ENCODE data around the gene TPST1.
"Not testable (repeated sequence)": the region's sequence is repeated elsewhere in the genome, so short reads cannot be mapped to it uniquely, and the experiment has no call there.

TPST1 gene

GRCh38 chr7:66331883-66332282 is 126.7 kb downstream of the TPST1 start:
- DNase-seq (ENCODE audit: low read depth in 2 of 2): no peak

GRCh38 chr7:66333443-66333842 is 128.3 kb downstream of the TPST1 start:
- DNase-seq (ENCODE audit: low read depth in 2 of 2): no peak

GRCh38 chr7:66335318-66335717 is 130.2 kb downstream of the TPST1 start:
- no peak for DNase-seq (ENCODE audit: low read depth in 2 of 2)

- DNase-seq (ENCODE audit: low read depth in 2 of 2): no peak
Observed at GRCh38 chr7:66336760-66337159, 131.6 kb downstream of the TPST1 start.

GRCh38 chr7:66339141-66339540 is 134.0 kb downstream of the TPST1 start:
- DNase-seq (ENCODE audit: low read depth in 2 of 2): no peak

GRCh38 chr7:66344166-66344565 is 139.0 kb downstream of the TPST1 start:
- DNase-seq (ENCODE audit: low read depth in 2 of 2): no peak

GRCh38 chr7:66348531-66348930 is 143.4 kb downstream of the TPST1 start:
- no peak for DNase-seq (ENCODE audit: low read depth in 2 of 2)

- DNase-seq (ENCODE audit: low read depth in 2 of 2): no peak
Observed at GRCh38 chr7:66348959-66349358, 143.8 kb downstream of the TPST1 start.

GRCh38 chr7:66352071-66352470 is 146.9 kb downstream of the TPST1 start:
- DNase-seq (ENCODE audit: low read depth in 2 of 2): no peak

DNA sequence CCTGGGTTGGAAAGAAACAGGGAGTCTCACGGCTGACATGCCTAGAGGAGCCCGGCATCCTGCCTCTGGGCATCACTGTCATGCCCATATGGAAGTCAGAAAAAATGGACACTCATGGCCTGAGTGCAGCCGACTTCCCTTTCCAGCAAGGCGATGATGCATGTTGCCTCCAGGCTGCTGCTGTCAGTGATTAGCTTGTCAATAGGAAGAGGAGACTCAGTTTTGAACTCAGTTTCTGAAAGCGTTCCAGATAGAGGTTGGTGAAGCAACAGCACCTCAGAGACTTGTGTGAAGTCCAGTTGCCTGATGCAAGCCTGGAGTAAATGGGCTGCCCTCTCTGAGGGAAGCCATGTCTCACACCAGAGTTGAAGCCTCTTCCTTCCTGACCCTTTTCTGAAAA is 148.4 kb downstream of the TPST1 start:
- DNase-seq (ENCODE audit: low read depth in 2 of 2): no peak

- no peak for DNase-seq (ENCODE audit: low read depth in 2 of 2)
Observed at GRCh38 chr7:66355756-66356155, 150.6 kb downstream of the TPST1 start.

- DNase-seq (ENCODE audit: low read depth in 2 of 2): no peak
Observed at GRCh38 chr7:66356277-66356721, 151.2 kb downstream of the TPST1 start.

DNA sequence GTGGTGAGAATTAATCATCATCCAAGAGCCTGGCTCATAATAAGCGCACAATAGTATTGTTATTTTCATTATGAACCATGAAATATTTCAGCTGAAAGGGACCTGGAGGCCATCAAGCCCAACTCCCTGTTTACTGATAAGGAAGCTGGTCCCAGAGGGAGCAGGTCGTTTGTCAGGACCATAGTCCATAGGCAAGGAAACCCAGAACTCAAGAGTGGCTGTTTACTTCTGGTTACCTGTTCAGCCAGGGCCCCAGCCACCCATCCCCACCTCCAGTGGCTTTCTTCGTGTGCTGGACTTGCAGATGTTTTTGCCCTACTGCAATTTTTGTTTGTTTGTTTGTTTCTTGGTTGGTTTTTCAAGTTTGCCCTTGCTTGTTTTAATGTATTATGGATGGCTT is 152.0 kb downstream of the TPST1 start:
- DNase-seq (ENCODE audit: low read depth in 2 of 2): no peak

DNA sequence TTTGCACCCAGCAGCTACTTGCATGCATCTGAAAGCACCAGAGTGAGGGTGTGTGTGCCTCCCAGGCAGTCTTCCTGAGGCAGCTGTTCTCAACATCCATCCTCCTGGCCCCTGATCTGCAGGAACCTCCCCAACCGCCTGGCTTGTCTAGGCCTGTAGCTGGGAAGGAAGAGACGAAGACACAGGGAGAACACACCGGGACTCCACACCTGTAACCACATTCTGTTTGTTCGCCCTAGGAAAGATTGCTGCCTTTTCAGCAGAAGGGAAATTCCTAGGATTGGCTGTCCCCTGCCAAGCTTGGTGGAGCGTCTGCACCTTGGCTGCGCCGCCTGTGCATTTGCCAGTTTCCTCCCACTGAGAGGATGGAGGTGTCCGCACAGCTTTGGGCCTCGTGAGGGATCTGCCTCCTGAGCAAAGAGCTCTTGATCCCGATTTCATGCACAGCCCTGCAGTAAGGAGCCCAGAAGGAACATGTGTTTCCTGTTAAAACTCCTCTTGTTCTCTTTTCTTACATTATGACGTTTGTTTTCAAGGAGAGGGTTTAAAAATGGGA is 154.6 kb downstream of the TPST1 start:
- DNase-seq (ENCODE audit: low read depth in 2 of 2): no peak

DNA sequence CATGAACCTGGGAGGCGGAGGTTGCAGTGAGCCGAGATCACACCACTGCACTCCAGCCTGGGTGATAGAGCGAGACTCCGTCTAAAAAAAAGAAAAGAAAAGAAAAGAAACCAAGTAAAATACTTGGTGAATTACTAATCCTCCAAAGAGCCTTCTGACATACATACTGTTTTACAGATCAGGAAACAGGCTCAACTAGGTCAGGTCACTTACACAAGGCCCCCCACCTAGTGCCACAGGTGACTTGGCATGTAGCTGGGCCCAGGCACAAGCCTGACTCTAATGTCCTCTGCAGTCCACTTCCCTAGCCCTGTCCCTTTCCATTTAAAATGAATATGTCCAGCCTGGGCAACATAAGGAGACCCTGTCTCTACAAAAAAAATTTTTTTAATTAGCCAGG is 157.0 kb downstream of the TPST1 start:
- no peak for DNase-seq (ENCODE audit: low read depth in 2 of 2)

DNA sequence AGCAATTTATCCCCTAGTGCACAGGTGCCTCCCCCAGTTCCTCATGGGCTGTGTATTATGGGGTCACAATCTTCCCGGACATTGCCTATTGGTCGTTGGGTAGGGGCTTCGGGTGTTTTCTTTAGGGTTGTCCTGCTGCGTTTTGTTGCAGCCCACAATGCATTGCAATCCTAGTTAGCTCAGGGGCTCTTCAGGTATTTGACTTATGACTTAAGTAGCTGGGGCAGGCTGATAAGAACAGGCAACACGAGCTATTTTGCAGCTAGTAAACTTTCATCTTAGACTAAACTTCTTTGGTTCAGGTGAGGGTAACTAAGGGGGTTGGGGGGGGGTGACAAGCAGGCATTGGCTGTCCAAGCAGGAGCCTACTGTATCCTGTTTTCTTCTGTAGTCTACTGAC is 158.5 kb downstream of the TPST1 start:
- no peak for DNase-seq (ENCODE audit: low read depth in 2 of 2)

- not testable (repeated sequence) for DNase-seq (ENCODE audit: low read depth in 2 of 2)
Observed at GRCh38 chr7:66365031-66365430, 159.9 kb downstream of the TPST1 start.

DNA sequence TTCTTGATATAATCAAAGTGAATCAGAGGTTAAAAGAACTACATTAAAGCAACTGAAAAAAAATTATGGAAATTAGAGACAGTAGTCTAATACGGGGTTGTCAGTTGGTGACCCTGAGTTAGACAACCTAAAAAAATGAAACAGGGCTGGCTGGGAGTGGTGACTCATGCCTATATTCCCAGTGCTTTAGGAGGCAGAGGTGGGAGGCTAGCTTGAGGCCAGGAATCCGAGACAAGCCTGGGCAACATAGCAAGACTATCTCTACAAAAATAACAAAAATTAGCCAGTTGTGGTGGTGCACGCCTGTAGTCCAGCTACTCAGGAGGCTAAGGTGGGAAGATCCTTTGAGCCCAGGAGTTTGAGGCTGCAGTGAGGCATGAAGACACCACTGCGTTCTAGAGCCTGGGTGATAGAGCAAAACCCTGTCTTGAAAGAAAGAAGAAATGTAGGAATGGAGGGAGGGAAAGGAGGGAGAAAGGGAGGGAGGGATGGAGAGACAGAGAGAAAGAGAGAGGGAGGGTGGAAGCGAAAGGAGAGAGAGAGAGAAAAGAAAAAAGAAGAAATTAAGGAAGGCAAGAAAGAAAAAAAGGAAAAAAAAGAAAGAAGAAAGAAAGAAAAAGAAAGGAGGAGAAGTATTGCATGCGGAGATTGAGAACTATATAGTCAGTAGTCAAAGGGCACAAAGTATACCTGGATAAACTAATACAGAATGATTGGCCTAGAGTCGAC is 166.1 kb downstream of the TPST1 start:
- DNase-seq (ENCODE audit: low read depth in 2 of 2): no peak

DNA sequence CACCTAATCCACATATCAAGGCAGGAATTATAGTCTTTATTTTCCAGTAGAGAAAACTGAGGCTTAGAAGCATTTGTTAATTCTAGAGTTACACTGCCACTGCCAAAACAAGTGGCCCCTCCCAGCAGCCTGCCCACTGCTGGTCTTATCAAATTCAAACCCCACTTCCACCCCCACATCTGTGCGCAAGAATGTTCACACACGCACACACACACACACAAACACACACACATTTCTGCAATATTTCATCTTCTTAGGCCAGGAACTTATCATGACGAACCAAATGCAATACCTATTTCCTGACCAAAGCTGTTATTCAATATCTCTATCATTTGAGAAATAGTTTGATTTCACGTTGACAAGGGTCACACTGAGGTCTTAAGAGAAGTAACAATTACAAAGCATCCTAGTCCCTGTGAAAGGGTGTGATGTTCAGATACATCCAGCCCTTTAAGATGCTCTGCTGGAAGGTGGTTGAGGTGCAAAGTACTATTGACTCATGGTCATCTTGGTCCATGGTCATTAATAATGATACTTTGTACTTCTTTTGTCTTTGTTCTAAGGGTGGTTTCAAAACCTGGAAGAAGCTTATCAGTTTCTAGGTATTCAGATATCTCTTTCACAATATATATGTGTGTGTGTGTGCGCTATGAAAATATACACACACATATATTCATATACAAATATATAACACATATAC is 169.2 kb downstream of the TPST1 start:
- not testable (repeated sequence) for DNase-seq (ENCODE audit: low read depth in 2 of 2)

DNA sequence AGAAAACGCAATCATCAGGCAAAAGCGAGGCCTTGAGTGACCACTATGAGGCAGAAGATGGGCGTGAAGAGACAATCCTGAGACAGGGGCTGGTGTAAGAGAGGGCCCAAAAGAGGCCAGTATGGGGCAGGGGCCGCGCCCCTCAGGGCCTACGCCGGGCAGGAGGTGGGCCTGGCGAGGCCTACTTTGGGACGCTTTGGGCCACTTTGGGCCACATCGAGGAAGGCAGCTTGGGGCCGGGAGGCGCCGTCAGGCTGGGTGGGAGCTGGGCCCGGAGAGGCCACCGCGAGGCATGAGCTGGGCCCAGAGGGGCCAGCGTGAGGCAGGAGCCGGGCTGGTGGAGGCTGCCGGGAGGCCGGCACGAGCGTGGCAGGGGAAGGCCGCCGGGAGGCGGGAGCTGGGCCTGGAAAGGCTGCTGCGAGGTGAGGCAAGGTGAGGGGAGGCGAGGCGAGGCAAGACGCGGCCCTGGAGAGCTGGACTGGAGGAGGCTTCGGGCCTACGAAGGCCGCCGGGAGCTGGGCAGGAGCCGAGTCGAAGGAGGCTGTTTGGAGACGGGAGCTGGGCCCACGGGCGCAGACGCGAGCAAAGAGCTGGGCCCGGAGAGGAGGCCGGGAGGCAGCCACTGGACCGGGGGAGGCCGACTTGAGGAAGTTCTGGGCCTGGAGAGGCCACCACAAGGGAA is 171.3 kb downstream of the TPST1 start:
- DNase-seq (ENCODE audit: low read depth in 2 of 2): no peak

DNA sequence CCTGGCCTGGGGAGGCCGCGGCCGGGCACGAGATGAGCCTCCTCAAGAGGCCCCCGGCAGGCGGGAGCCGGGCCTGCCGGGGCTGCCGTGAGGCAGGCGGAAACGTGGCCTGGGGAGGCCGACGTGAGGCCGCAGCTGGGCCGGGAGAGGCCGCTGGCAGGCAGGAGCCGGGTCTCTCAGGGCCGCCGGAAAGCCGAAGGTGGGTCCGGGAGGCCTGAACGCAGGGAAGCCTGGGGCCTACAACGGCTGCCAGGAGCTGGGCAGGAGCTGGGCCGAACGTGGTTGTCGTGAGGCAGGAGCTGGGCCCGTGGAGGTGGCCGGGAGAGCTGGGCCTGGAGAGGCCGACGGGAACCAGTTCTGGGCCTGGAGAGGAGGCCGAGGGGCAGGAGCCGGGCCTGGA is 171.9 kb downstream of the TPST1 start:
- no peak for DNase-seq (ENCODE audit: low read depth in 2 of 2)

- DNase-seq (ENCODE audit: low read depth in 2 of 2): no peak
Observed at GRCh38 chr7:66377714-66378113, 172.6 kb downstream of the TPST1 start.

Measured in activated CD4-positive, alpha-beta T cell treated with anti-CD3 and anti-CD28 coated beads for 24 hours (primary cell).